GM12801 (cell line): ENCODE data around the gene TRIP11.

ENCODE experiments used
- CTCF ChIP-seq: IDR thresholded peaks from one replicate; pipeline ENCODE4 v1.5.1; 2011; ENCODE audit warnings: control low read depth; ENCODE audit not compliant: insufficient read length; ENCODE audit errors: extremely low read depth

The TRIP11 gene

GRCh38 chr14:91980157-91980556, 59.7 kb downstream of the TRIP11 start:
- no peak for TF ChIP-seq CTCF

- TF ChIP-seq CTCF: no peak
Measured at GRCh38 chr14:91977884-91978283, 62.0 kb downstream of the TRIP11 start.

GRCh38 chr14:91975763-91976162, 64.1 kb downstream of the TRIP11 start:
- TF ChIP-seq CTCF: no peak

GRCh38 chr14:91971188-91971778, 68.6 kb downstream of the TRIP11 start:
- no peak for TF ChIP-seq CTCF

GRCh38 chr14:91968280-91968679, 71.6 kb downstream of the TRIP11 start:
- no peak for TF ChIP-seq CTCF

- TF ChIP-seq CTCF: no peak
Measured at GRCh38 chr14:91964724-91965123, 75.1 kb downstream of the TRIP11 start.

- no peak for TF ChIP-seq CTCF
Measured at GRCh38 chr14:91964011-91964410, 75.8 kb downstream of the TRIP11 start.
